LNCAP (cell line): ENCODE data around the gene SH3RF3.

Source experiments
- TF ChIP-seq, protein P1 (sequence below): fragments of 450-650 bp; IDR thresholded peaks from 2 replicates; pipeline ENCODE4 v1.5.1; 2017; ENCODE audit warnings: mild to moderate bottlenecking

SH3RF3 gene

GRCh38 chr2:109404681-109405080, 275.7 kb downstream of the SH3RF3 start:
- TF ChIP-seq, protein P1, sequence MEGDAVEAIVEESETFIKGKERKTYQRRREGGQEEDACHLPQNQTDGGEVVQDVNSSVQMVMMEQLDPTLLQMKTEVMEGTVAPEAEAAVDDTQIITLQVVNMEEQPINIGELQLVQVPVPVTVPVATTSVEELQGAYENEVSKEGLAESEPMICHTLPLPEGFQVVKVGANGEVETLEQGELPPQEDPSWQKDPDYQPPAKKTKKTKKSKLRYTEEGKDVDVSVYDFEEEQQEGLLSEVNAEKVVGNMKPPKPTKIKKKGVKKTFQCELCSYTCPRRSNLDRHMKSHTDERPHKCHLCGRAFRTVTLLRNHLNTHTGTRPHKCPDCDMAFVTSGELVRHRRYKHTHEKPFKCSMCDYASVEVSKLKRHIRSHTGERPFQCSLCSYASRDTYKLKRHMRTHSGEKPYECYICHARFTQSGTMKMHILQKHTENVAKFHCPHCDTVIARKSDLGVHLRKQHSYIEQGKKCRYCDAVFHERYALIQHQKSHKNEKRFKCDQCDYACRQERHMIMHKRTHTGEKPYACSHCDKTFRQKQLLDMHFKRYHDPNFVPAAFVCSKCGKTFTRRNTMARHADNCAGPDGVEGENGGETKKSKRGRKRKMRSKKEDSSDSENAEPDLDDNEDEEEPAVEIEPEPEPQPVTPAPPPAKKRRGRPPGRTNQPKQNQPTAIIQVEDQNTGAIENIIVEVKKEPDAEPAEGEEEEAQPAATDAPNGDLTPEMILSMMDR: no peak

DNA sequence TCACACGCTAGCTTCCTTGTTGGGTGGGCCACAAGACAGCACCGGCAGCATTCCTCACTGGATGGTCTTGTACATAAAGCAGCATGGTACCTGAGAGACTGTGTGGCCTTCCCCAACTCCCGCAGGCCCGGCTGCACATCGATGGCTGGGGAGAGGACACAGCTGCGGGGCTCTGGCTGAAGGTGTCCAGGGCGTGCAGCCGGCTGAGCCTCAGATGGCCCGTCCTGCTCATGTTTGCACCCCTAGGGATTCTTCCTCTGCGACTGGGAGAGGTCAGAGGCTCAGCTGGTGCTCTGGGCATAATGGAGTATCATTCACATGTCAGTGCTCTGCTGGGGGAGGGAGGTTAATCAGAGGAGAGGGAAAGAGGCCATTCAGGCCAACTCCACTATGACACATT, 276.9 kb downstream of the SH3RF3 start:
- TF ChIP-seq, protein P1: no peak

GRCh38 chr2:109406301-109406700, 277.3 kb downstream of the SH3RF3 start:
- TF ChIP-seq, protein P1: no peak

GRCh38 chr2:109407276-109408042, 278.5 kb downstream of the SH3RF3 start:
- TF ChIP-seq, protein P1: no peak

- TF ChIP-seq, protein P1: no peak
Measured at GRCh38 chr2:109408043-109408335, 279.0 kb downstream of the SH3RF3 start.

DNA sequence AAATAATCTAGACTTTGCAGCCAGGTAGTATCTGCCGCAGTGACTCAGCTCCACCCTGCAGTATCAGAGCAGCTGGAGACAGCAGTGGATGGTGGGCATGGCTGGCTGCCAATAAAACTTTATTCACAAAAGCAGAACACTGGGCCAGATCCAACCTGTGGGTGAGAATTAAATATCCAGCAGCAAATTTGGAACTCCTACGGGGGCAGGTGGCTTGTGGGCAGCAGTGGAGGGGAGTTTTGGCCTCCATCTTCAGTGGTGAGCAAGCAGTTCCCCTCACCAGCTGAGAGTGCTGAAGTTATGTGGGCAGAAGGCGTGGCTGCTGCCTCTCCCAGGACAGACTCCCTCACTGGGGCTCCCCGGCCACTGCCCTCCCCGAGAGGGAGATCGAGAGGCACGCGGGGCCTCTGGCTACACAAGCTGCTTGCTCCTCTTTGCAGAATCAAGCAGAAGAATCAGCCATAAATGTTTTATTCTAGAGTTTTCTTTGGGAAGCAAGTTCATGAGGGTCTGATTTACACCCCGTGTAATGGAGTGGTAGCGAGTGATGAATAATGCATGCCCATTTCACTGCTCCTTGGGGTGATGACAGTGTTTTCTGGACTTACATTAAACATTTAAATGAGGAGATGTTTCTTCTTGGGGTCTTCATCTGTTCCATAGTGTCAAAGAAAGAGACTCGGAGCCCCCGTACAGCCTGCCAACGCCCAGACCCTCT, 280.5 kb downstream of the SH3RF3 start:
- TF ChIP-seq, protein P1: no peak

DNA sequence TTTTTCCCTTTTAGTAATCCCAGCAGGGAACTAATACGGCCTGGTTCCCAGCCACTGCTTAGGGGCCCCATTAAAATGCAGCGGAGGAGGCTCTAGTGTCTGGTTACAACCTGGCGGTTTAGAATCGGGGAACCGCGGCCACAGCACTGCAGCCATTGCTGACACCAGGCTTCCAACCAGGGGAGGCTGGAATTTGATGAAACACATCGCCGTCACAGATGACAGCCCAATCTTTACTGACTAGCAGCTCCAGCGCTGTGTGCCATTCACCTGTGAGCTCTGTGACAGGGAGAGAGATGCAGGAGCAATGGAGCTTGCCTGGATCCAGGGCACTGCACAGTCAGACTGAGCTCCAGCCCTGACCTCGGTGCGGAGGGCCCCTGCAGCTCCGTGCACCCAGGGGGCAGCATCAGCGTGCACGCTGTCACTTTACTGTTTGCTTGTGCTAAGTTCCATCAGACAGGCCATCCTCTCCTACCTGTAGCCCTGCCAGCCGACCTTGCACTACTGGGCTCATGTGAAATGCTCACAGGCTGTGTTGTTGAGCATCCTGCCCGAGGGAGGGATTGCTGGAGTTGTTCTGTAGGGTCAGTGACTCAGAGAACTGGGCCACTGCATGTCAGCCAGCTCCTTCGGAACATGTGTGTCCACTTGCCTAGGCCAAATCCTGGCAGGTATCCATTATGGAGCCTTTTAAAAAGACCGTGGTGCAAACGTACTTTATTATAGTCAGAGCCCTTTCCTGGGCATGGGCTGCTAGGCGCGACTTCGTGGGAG, 281.2 kb downstream of the SH3RF3 start:
- TF ChIP-seq, protein P1: no peak
